ENCODE data around the gene AFF3.

- TF ChIP-seq CTCF (IDR thresholded peaks at IDR 0.05; ENCODE audit: low read length) (no peak), EZH2 (IDR thresholded peaks at IDR 0.05; ENCODE audit: borderline replicate concordance, low read length) (no peak)
Measured at GRCh38 chr2:99810225-99810624, 332.2 kb downstream of the AFF3 start.

Measured in OCI-LY1 (cell line).